Fibroblast of upper back skin (primary cell): Measurements from ENCODE around the gene CRAMP1.

Experiments
- DNase-seq: peaks from one replicate; pipeline ENCODE4 v3.0.0-alpha.2; 2013

CRAMP1 gene

DNA sequence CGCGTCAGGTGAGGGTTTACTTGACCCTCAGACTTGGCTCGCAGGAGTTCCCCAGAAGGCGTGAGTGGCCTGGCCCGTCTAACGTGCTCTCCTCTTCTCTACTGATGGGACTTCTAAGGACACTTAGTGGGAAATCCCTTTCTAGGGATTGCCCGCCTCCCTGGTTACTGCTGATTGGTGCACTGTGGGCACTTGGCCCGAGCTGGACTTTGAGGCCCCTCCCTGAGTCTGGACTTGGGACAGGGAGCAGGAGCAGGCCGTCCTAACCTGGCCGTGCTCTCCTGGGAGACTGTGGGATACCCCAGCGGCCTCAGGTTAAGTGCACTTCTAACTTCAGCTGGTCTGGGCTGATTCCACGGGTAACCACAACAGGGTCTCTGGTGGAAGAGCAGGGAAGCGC lies 15.0 kb upstream of the CRAMP1 start:
- DNase-seq, result no peak

DNA sequence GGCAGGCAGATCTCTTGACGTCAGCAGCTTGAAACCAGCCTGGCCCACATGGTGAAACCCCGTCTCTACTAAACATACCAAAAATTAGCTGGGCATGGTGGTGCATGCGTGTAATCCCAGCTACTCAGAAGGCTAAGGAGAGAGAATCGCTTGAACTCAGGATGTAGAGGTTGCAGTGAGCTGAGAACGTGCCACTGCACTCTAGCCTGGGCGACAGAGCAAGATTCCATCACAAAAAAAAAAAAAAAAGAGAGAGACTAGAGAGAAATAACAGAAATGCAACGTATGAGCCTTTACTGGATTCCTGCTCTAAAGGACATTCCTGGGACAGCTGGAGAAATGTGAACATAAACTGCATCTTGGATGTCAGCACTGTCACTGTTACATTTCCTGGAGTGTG lies 11.1 kb upstream of the CRAMP1 start:
- no peak for DNase-seq

DNA sequence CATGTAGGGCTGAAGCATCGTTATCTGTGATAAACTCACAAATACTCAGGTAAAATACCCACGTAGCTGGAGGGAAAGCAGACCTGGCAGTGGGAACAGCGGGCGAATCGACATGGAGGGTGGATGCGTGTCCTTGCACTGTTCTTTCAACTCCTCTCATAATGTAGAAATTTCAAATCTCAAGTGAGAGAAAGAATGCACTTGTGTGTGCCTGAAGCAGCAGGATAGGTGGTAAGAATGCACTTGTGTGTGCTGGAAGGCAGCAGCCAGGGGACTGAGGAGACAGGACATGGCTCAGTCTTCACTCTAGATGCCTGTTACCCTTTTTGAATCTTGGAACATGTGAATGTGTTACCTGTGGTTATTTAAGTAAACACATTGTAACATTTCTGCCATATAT lies 10.7 kb upstream of the CRAMP1 start:
- DNase-seq, result no peak

DNA sequence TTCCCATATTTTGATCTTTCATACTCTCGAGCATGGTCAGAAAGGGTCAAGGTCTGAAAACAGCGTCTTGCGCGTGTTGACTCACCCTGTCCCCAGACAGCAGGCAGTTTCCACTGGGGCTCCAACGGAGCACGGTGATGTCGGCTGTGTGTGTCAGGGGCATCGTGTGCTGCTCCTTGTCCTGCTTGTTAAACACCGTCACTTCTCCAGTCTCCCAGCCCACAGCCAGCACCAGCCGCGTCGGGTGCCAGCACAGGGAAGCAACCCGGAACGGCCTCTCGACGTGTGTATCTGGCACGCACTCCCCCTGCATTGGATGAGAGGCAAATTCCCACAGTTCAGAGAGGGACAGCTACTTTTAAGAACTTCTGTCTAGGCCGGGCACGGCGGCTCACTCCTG lies 9.9 kb upstream of the CRAMP1 start:
- no peak for DNase-seq

DNA sequence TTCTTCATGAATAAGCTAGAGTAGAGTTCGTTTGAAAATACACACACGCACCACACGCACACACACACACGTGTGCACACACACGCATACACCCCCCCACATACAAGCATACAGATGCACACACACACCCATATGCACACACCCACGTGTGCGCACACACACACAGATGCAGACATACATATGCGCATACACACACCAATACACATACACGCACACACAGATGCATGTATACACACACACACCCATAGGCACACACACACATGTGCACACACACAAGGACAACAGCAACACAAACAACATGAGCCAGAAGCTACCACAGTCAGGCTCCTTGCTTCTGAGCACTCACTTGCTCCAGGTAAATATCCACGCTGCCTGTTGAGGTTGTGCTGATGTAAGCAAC lies 5.4 kb upstream of the CRAMP1 start:
- no peak for DNase-seq

DNA sequence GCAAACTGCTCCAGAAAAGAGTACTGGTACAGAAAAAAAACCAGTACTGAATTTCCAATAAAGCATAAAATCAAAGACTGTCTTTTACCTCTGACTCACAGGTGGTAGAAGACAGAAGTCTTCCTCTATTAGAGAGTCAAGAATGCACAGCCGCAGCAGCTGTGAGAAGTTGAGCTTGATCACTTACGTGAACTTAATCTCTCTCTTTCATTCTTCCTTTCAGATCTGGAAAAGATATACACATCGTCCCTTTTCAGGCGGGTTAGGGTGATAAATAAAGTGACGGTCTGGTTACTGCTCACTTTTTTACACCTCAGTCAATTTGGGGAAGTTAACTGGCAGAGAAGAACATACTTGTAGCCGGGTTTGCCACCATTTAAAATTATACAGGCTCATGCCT lies 4.2 kb upstream of the CRAMP1 start:
- DNase-seq, result no peak

DNA sequence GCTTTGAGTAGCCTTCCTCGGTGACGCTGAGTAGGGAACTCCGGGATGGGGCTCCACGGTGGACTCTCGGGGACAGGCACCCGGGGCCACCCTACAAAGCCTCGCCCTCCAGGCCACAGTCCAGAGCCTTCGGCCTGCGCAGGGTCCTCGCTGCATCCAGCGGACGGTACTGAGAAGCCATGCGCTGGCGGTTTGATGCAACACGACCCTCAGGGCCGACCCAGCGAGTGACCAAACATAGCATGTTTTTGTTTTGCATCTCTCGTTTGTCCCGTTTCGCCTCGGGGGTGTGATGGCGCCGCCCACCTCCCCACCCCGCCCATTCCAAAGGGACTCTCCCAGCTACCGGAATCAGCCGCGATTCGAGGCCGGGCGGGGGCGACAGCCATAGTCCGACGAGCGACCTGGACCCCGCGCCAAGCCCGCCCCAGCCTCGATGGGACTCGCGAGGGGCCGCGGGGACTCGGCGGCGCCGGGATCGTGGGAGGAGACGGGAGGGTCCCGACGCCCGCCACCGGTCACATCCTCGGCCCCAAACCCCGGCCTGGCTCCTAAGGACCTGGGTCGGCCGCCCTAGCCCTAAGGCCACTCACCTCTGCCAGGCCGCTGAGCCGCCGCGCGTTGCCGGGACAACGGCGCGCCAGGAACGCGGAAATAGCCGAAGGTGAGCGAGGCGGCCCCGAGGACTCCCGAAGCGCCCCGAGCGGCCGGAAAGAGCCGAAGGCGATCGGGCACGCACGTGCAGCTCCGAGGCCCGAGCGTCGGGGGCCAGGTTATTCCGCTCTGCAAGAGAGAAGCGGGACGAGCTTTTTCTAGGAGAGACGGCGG lies 1.9 kb upstream of the CRAMP1 start:
- peak; percentile 79 for DNase-seq

DNA sequence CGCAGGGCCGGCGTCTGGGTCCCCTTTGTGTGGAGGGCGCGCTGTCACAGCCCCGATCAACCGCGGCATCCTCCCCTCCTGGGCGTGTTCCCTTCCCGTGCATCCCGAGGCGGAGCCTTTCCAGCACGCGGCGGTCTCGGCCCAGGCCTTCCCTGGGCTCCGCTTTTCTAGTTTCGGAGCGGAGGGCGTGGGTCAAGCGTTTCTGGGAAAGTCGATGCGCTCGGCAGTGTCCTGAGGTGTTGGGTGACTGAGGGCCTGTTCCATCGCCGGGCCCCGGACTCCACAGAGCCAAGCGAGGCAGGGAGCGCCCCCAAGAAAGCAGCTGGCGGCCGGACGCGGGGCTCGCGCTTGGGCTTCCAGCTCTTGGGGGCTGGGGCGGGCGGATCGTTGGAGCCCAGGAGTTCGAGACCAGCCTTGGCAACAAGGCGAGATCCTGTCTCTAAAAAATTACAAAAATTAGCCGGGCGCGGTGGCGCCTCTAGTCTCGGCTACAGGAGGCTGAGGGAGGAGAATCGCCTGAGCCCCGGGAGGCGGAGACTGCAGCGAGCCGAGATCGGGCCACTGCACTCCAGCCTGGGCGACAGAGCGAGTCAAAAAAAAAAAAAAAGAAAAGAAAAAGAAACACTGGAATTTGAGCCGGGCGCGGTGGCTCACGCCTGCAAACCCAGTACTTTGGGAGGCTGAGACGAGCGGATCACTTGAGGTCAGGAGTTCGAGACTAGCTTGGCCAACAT lies 1.1 kb upstream of the CRAMP1 start:
- DNase-seq, result no peak

DNA sequence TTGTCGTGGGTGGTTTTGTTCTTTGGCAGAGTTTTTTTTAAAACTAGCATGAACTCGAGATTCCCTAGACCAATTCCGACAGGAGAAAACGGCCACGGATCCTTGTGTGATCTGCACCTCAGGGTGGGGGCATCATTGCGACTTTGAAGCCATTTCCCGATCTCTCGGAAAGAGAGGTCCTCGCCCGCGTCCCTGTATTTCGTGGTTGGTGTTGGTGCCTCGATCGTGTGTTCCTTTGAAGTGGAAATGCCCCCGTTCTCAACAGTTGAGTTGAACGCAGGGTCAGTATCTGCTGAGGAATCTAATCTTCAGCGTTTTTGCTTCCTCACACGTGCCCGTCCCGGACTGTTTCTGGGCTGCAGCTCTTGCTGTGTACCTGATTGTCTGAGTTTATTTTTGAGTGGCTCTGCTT lies 1.1 kb downstream of the CRAMP1 start:
- no peak for DNase-seq

DNA sequence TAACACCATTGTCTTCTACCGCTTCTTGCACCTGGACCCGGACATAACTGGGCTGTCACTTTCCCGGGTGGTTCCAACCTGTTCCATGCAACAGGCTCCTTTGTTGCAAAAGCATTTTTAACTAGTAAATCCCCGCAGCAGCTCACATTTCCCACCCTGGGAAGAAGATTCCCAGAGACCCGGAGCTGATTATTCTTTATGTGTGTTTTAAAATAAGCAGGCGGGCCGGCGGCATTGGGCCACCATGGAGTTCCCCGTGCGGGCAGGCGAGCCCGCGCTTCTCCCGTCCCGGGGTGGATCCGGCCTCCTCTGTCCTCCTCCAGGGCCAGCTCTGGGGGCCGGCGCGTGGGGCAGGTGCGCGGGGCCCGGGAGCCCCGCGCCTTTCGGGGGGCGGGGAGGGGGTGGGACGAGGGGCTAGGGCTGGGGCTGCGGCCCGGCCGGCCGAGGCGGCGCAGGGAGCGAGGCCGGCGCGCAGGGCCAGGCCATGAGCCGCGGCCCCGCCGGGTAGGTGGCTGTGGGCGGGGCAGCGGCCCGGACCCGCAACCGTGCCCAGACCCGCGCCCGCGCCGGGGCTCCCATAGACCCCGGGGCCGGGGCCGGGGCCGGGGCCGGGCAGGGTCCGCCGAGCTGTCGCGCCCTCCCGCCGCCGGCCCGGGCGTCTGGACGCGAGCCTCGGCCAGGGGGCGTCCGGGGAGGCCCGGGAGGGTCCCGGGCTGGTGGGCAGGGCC lies 1.7 kb downstream of the CRAMP1 start:
- DNase-seq, result no peak

DNA sequence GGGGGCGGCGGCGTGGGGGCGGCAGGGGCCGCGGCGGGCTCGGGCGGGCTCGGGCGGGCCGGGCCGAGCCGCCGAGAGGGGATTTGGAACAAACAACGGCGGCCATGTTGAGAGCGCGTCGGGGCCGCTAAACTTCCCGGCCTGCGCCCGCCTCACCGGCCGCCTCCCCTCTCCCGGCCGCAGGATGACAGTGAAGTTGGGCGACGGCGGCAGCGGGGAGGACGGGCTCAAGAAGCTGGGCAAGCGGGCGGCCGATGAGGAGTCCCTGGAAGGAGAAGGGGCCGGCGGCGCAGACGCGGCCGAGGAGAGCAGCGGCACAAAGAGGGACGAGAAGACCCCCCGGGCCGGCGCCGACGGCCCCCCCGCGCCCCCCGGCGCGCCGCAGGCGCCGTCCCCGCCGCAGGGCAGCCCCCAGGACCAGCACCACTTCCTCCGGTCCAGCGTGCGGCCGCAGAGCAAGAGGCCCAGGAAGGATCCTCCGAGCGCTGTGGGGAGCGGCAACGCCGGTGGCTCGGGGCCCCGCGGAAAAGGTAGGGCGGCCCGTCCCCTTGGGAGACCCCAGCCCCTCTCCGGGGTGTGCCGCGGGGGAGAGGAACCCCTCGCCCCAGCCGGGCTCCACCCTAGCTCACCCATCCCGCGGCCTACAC lies 2.4 kb downstream of the CRAMP1 start:
- DNase-seq, result no peak

DNA sequence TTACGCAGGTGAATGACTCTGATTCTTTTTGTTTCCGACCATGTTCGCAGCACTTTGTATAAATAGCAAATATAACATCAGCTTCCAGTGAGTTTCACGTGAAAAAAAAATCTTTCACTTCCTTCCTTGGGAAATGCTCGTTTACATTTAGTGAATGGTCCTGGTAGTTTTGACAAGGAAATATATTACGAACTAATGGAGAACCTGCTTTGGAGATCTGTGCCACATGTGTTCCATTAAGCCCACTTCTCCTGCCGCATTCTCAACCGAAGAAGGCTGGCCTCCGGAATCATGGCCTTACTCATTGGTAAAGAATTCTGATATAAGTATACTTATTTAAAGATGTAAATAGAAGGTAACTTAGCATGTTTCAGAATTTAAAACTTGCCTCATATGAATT lies 3.6 kb downstream of the CRAMP1 start:
- DNase-seq, result peak; percentile 52

DNA sequence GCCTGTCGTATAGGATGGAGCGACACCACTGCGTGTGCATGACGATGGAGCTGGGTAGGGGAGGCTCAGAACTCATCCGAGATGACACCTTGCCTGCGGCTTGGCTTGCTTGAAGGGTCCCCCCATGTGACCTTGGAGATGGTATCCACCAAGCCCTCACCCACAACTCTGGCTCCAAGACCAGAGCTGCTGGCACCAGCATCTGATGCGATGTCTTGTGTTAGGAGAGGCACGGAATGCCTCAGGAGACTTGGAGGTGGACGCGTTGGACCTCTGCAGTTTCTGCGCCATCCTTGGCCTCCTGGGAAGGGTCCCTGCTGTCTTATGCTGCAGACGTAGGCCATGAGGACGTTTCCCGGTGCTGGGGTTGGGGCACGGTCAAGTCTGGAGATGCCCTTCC lies 7.8 kb downstream of the CRAMP1 start:
- DNase-seq, result no peak

DNA sequence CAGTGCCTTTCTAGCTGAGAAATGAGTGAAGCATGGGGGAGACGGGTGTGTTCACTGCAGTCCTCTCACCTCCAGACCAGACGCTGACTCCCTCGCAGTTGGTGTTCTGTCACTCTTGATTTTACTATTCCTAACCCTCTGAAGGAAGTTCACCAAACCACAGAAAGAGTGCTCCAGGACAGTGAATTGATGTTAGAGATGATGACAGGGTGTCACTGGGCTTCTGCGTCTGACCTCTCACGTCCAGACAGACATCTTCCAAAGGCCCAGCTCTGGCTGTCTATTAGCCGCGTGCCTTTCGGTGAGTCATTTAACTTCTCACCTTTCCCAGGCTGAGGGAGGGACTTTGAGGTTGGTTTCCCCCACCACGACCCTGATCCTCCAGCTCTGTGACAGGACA lies 8.2 kb downstream of the CRAMP1 start:
- no peak for DNase-seq

DNA sequence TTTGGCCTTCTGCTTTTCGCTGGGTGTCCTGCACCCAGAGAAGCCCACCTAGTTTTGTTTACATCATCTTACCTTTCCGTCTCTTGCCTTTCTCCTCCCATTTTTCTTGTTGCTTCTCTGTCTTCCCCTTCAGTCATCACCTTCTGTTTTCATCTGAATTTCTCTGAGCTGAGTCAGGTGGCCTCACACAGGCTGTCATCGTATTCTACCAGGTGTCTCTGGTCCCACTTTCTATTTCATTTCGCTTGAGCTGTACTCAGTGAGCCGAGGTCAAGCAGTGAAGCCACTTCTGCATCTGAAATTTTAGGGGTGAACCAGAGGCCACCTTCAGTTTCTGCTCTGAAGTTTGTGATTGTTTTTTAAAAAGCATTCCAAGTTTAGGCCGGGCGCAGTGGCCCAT lies 9.7 kb downstream of the CRAMP1 start:
- no peak for DNase-seq

DNA sequence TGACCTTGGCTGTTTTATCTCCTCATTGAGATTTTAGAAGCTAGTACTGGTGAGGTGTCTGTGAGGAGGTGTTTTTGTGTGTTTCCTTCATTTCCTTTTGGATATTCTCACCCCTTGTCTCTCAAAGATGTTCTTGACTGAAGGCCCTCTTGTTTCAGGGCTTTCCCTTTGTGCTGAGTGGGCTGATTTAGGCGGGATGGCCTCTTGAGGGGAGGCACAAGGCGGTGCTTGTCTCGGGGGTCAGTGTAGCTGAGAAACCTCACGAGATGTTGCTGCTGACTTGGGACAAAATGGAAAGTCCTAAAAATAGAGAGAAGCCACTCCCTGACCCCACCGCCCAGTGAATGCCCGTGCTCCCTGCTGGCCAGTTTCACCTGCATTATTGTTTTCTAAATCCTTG lies 14.2 kb downstream of the CRAMP1 start:
- no peak for DNase-seq

DNA sequence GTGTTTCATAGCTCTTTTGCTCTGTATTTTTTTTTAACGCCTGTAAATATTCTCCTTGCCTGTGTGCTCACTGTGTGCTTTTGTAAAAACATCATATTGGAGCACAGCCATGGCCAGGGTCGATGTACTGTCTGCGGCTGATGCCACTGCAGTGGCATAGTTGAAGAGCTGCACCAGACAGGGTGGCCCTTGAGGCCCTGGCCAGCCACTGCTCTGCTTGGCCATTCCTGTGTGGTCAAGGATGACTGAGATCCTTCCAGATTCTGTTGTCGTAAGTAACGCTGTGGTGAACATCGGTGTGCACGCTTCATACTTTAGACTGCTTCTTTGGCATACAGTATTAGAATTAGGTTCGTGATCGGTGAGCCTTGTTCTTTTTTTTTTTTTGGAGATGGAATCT lies 14.6 kb downstream of the CRAMP1 start:
- DNase-seq, result no peak

DNA sequence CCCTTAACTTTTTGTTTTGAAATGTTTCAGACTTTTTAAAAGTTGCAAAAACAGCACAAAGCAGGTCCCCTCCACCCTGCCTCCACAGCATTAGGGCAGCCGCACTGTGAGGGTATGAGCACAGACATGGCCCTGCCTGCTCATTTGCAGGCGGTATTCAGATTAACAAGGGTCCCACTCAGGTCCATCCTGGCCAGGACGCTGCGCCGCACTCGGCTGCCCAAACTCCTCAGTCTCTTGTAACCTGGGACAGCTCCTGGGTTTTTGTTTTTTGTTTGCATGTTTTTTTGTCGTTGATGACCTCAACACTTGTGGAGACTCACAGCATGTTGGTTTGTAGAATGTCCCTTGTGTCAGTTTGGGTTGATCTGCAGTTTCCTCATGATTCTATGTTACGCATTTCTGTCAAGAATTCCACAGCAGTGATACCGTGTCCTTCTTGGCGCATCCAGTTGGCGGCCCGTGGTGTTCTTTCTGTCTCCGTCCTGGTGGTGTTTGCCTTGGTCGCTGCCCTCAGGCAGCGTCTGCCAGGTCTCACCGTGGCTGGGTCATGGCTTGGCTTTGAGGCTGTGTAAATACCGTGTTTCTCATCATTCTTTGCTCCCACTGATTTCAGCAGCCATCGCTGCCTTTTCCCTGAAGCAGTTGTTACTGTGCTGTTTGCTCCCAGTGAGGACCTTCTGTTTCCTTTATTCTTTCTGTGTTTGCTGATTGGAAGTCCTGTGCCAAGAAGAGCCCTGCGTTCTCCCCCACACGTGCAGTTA lies 18.5 kb downstream of the CRAMP1 start:
- DNase-seq, result no peak

DNA sequence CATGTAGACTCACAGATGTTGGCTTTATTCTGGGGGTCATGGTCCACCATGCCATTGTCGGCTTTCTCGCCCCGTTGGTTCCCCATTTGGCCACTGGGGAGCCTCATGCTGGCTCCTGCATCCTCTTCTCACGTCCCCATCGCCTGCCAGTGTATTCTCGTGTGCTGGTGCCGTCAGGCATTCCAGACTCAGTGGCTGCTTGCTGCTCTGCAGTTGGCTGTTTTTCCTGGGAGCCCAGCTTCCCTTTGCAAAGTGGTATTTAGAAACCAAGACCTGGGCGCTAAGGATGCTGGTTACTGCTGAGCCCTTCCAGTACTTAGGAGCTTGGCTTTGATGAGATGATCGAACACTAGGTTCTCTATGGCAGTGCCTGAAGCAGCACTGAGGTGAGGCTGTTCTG lies 19.1 kb downstream of the CRAMP1 start:
- DNase-seq, result no peak

DNA sequence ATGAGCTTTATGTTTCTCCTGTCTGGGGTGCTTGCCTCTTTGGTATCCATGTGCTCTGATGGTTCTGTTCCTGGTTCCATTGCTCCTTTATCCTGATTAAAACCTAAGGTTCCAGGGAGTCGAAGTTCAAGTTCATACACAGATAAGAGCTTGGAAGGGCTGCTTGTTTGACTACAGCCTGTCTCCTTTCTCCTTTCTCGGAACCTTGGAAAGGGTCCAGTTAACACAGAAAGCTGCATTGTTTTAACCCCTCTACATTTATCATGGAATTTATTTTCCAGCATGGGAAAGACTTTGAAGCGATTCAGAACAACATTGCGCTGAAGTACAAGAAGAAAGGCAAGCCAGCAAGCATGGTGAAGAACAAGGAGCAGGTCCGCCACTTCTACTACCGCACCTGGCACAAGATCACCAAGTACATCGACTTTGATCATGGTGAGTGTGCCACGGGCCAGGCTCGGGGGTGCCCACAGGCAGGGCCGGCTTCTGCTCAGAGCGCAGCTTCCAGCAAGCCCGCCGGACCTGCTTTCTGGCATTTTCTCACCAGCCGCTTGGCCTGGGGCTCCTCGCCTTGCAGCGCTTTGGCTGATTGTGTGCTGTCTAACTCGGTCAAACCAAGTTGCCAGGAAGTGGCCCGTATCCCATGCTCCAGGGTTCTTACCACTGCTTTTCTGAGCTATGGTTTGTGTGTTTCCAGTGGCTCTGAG lies 19.9 kb downstream of the CRAMP1 start:
- no peak for DNase-seq

DNA sequence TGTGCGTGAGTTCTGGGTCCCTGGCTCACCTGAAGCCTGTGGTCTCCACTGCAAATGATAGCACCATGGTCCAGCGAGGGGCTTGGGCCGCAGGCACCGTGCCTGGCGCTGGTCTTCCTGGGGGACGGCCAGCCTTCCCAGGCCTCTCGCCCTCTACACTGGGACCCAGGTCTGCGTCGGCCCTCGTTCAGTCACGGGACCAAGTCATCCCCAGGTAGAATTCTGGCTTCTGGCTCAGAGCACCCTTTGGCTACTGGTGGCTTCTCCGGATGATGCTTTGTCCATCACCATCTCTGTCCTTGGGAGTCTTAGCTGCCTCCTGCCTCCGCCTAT lies 20.4 kb downstream of the CRAMP1 start:
- no peak for DNase-seq

DNA sequence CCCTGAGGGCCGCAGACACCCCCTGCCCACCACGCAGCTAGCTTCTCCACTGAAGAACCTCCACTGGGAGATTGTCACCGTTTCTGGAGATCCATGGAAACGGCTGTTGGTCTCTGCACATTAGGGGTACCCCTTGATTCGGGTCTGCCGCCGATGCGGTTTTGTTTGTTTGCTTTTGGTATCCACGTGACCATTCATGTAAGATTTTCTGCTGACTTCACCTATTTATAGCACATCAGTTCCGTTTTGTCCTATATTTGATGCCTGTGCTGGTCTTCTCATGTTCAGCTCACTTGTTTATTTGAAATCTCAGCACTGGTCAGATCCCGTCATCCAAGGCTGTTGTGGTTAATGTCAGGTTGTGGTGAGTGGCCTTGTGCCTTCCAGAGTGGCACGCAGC lies 21.1 kb downstream of the CRAMP1 start:
- DNase-seq, result no peak
